HFF-Myc (cell line): ENCODE measurements around the gene SOS2.

ENCODE experiments used
- DNase-seq: peaks from one replicate; pipeline ENCODE4 v3.0.0-alpha.2; 2011; ENCODE audit warnings: low read depth; ENCODE audit errors: extremely low read depth
- H3K4me3 ChIP-seq: replicated peaks from 2 replicates; pipeline ENCODE4 v1.5.1; 2011; ENCODE audit warnings: low read depth, mild to moderate bottlenecking, control low read depth, low read length
- TF ChIP-seq, protein P1 (sequence below): IDR thresholded peaks from 2 replicates; pipeline ENCODE4 v1.5.1; 2012; ENCODE audit warnings: mild to moderate bottlenecking, low read depth, low read length, control low read depth; ENCODE audit errors: missing control alignments

The SOS2 gene

DNA sequence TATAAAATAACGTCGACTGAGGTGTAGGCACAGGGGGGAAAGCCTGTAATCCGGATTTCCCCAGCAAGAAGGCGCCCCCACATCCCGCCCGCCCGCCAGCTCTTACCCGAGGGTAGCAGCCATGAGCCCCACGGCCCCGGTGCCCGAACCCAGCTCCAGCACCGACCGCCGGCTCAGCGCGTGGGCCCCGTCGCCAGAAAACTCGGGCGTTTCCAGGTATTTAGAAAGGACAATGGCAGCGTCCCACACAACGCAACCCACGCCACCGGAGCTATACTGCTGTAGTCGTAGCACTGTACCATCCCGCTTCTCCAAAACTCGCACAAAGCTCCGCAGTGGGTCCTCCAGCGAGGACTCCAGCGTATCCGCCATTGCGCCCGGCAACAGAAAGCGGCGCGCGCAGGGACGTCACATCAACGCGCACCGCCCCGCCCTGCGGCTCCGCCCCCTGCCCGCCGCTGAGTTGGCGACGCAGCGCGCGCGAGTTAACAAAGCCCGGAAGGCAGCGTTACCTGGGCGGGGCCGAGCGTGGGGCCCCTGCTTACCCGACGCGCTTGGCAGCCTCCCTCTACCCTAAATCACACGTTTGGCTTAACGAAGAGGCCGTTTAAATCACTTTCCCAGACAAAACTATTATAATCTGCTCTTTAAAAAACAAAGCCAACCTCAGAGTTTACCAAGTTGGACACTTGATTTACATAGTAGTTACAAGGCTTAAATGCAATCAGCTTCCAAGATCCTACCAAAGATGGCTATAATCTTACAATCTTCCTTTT is 115.0 kb downstream of the SOS2 start, which contains the start of gene VCPKMT:
TSS of gene VCPKMT (minus strand) at position 392 of the 776 bp plus-strand sequence. CDS start at position 372, 20 bp downstream.
- peak within 1 kb of the TSS; percentile 77 for H3K4me3 ChIP-seq
- DNase-seq, result peak; percentile 63
- TF ChIP-seq, protein P1, sequence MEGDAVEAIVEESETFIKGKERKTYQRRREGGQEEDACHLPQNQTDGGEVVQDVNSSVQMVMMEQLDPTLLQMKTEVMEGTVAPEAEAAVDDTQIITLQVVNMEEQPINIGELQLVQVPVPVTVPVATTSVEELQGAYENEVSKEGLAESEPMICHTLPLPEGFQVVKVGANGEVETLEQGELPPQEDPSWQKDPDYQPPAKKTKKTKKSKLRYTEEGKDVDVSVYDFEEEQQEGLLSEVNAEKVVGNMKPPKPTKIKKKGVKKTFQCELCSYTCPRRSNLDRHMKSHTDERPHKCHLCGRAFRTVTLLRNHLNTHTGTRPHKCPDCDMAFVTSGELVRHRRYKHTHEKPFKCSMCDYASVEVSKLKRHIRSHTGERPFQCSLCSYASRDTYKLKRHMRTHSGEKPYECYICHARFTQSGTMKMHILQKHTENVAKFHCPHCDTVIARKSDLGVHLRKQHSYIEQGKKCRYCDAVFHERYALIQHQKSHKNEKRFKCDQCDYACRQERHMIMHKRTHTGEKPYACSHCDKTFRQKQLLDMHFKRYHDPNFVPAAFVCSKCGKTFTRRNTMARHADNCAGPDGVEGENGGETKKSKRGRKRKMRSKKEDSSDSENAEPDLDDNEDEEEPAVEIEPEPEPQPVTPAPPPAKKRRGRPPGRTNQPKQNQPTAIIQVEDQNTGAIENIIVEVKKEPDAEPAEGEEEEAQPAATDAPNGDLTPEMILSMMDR, result no peak

DNA sequence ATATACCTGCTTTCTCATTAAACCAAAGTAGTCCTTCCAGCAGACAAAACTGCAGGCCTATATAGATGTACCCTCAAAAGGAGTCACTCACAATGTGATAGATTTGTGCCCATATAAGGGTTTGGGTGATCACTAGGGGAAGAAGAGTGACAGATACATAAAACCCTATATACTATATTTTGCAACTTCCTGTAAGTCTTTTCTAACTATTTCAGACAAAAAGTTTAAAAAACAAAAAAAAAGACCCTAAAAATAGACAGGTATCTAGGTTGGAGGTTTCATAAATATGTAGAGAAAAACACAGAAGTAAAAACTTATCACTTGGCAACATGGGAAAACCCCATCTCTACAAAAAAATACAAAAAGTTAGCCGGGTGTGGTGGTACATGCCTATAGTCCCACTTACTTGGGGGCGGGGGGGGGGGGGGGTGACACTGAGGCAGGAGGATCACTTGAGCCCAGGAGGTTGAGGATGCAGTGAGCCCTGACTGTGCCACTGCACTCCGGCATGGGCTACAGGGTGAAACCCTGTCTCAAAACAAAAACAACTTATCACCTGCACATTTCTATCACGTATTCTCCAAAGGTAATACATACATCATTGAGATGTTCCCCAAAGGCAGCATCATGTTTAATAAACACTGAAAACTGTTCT is 117.9 kb downstream of the SOS2 start:
- TF ChIP-seq, protein P1, result no peak
- no peak overlapping the region for H3K4me3 ChIP-seq
- no peak for DNase-seq

DNA sequence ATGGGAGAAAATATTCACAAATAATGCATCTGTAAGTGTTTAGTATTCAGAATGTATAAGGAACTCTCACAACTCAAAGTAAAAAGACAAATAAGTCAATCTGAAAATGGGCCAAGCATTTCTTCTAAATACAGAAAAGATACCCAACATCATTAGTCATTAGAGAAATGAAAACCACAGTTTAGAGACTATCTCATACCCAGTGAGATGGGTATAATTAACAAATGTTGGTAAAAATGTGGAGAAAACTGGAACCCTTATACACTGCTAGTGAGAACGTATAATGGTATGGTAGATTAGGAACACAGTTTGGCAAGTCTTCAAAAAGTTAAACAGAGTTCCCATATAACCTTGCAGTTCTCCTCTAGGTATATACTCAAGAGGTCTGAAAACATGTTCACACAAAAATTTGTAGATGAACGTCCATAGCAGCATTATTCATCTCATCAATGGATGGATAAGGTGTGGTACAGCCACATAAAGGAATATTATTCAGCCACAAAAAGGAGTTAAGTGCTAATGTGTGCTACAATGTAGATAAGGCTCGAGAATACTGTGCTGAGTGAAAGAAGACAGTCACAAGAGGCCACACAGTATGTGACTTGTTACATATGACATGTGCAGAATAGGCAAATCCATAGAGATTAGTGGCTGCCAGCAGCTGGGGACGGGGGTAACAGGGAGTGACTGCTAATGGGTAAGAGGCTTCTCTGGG is 120.9 kb downstream of the SOS2 start:
- TF ChIP-seq, protein P1, result no peak
- DNase-seq, result no peak
- no peak overlapping the region for H3K4me3 ChIP-seq

DNA sequence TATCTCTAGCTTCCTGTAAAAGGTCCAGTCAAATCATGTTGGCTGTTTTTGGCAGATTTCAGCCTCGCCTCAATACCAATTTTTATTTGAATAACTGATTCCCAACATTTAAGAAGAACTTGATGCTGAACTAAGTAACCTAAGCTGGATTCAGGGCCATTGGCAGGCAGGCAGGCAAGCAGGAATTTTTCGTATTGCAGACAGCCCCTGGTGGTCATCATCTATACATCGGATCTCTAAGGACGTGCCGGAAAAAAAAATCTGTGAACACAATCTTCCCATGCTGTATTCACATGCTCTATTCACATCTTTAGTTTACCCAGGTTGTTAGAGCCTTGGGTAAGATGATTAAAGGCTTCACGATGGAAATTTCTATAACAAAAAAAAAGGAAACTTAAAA is 122.0 kb downstream of the SOS2 start:
- H3K4me3 ChIP-seq, result no peak overlapping the region
- DNase-seq, result no peak
- TF ChIP-seq, protein P1, result peak; percentile 31

DNA sequence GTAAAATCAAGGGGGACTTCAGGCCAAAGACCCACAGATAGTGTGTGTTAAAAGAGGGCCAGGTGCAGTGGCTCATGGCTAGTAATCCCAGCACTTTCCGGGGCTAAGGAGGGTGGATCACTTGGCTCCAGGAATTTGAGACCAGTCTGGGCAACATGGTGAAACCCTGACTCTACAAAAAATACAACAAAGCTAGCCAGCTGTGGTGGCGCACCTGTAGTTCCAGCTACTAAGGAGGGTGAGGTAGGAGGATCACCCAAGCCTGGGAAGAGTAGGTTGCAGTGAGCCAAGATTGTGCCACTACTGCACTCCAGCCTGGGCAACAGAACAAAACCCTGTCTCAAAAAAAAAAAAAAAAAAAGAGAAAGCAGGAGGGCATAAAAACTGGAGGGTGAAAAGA is 123.5 kb downstream of the SOS2 start:
- no peak overlapping the region for H3K4me3 ChIP-seq
- TF ChIP-seq, protein P1, result no peak
- DNase-seq, result no peak

DNA sequence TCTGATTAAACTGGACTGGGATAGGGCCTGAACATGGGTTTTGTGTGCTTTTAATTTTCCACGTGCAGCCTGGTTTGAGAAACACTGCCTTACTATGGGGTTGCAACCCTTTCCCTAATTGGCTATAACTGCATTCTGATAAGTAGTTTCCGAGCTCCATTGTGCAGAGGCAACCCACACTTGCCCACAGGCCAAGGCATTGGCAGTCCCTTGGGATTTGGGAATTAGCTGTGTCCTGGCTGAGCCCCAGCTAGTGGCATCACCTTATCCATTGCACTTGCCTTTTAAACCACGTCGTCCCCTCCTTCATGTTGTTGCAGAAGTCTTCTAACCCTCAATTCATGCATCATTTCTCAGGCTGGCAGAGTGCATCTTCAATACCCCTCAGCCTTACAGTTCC is 125.2 kb downstream of the SOS2 start:
- no peak for DNase-seq
- TF ChIP-seq, protein P1, result no peak

More for the DNA sequence above, 125.2 kb downstream of the SOS2 start:
- H3K4me3 ChIP-seq, result no peak overlapping the region
